PC-9 (cell line): ENCODE measurements around the gene NCOA3. TPM values are rescaled to one million over a fixed set of nuclear protein-coding genes. Genes with fewer than 3 reads are reported as not detected.

ENCODE experiments used
- BruUV-seq: library from RNA; stranded (reverse); fragments of 400-500 nt; replicated peaks from 2 replicates; lab custom pipeline; 2021; lab: Mats Ljungman, UMichigan
- CTCF ChIA-PET: fragments of 300-600 bp; sonication (Branson Sonifier 250); formaldehyde crosslinking; loops from one replicate; lab custom pipeline; 2022; ENCODE audit warnings: antibody characterized with exemption; lab: Charles Lee
- POLR2A ChIA-PET: fragments of 300-600 bp; sonication (Branson Sonifier 250); formaldehyde crosslinking; loops from one replicate; lab custom pipeline; 2022; ENCODE audit warnings: antibody characterized with exemption; ENCODE audit not compliant: unreplicated experiment; lab: Charles Lee
- DNase-seq, 2 experiments: peaks; one replicate each; pipeline versions ENCODE4 v3.0.0 to v3.0.0-alpha.2; 2015 to 2022; ENCODE audit warnings: mixed read lengths in 1 of 2
- H2AFZ ChIP-seq: fragments of 200-600 bp; sonication (generic); 2 replicates; pipeline ENCODE4 v1.8.1; 2017; ENCODE audit warnings: antibody characterized with exemption
- H3F3A ChIP-seq: fragments of 200-600 bp; sonication (generic); 2 replicates; pipeline ENCODE4 v1.8.1; 2017; ENCODE audit warnings: antibody characterized with exemption, mild to moderate bottlenecking, low read depth; ENCODE audit not compliant: insufficient read depth
- H3K27ac ChIP-seq: fragments of 200-600 bp; sonication (generic); 2 replicates; pipeline ENCODE4 v1.6.1; 2016; ENCODE audit warnings: mixed run types
- H3K27me3 ChIP-seq: fragments of 200-600 bp; sonication (generic); 2 replicates; pipeline ENCODE4 v1.6.1; 2016; ENCODE audit warnings: low read depth, mixed run types; ENCODE audit not compliant: insufficient read depth
- H3K36me3 ChIP-seq: fragments of 200-600 bp; sonication (generic); 2 replicates; pipeline ENCODE4 v1.6.1; 2016; ENCODE audit warnings: low read depth, mixed run types
- H3K4me1 ChIP-seq: fragments of 200-600 bp; sonication (generic); replicated peaks from 2 replicates; pipeline ENCODE4 v1.6.1; 2016; ENCODE audit warnings: mixed run types; ENCODE audit not compliant: insufficient read depth
- H3K4me2 ChIP-seq: fragments of 200-600 bp; sonication (generic); 2 replicates; pipeline ENCODE4 v1.6.1; 2017; ENCODE audit warnings: mixed run types
- H3K4me3 ChIP-seq: fragments of 200-600 bp; sonication (generic); 2 replicates; pipeline ENCODE4 v1.6.1; 2016; ENCODE audit warnings: mixed run types
- H3K79me2 ChIP-seq: fragments of 200-600 bp; sonication (generic); 2 replicates; pipeline ENCODE4 v1.6.1; 2017; ENCODE audit warnings: low read depth, mixed run types
- H3K9me2 ChIP-seq: fragments of 200-600 bp; sonication (generic); 2 replicates; pipeline ENCODE4 v1.8.1; 2017; ENCODE audit warnings: mild to moderate bottlenecking; ENCODE audit not compliant: insufficient read depth
- H3K9me3 ChIP-seq: fragments of 200-600 bp; sonication (generic); 2 replicates; pipeline ENCODE4 v1.8.1; 2016; ENCODE audit warnings: low read depth; ENCODE audit not compliant: insufficient read depth
- H4K20me1 ChIP-seq: fragments of 200-600 bp; sonication (generic); 2 replicates; pipeline ENCODE4 v1.8.1; 2017; ENCODE audit not compliant: insufficient read depth
- CTCF ChIP-seq: fragments of 200-600 bp; sonication (generic); conservative IDR thresholded peaks from 2 replicates; pipeline ENCODE4 v1.6.1; 2017; ENCODE audit warnings: mixed run types, antibody characterized with exemption, mild to moderate bottlenecking, moderate library complexity
- EZH2 ChIP-seq: fragments of 200-600 bp; sonication (generic); IDR thresholded peaks from 2 replicates; pipeline ENCODE4 v1.8.0; 2017; ENCODE audit warnings: antibody characterized with exemption, low read depth
- intact Hi-C: fragments of 100-400 bp; cut with micrococcal nuclease; formaldehyde crosslinking; loops from one replicate; pipeline ENCODE4 v1.10.0; 2022; ENCODE audit not compliant: unreplicated experiment
- total RNA-seq: library from RNA; stranded (reverse); gene quantifications from 2 replicates; pipeline ENCODE4 v1.2.3, GENCODE V29; 2021

NCOA3 gene
- total RNA-seq, 1 experiment from 2014 or later, result 78.0 TPM

DNA sequence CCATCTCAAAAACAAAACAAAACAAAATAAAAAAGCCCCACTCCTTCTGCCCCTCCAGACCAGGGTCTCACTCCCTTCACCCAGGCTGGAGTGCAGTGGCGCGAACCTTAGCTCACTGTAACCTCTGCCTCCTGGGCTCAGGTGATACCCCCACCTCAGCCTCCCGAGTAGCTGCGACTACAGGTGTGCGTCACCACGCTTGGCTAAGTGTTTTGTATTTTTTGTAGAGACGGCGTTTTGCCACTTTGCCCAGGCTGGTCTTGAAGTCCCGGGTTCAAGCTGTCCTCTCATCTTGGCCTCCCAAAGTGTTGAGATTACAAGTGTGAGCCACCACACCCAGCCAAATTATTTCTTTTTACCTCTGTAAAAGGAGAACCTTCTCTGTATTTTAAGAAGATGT is 110.1 kb downstream of the NCOA3 start:
- Histone ChIP-seq H3K27me3 (no peaks in the 10 kb centered on the region), H3K79me2 (peaks cover 90% of the 10 kb centered on the region), H3K36me3 (peaks cover 12% of the 10 kb centered on the region; the same call in 1 of the 2 replicates), H3F3A (peaks cover 62% of the 10 kb centered on the region), H2AFZ (no peak overlapping the region), H3K9me2 (no peaks in the 10 kb centered on the region), H3K27ac (no peak overlapping the region; the same call in 1 of the 2 replicates), H3K4me3 (no peak overlapping the region), H4K20me1 (peaks cover 14% of the 10 kb centered on the region; the same call in 1 of the 2 replicates), H3K9me3 (no peaks in the 10 kb centered on the region), H3K4me1 (peaks cover 45% of the 10 kb centered on the region), H3K4me2 (no peak overlapping the region)
- CTCF ChIA-PET, result no interaction called here
- no peak for DNase-seq
- BruUV-seq, result no TSS peak
- intact Hi-C loops, result loop anchor here (5.0 to 10.0 kb wide), 2 partner anchors 34 to 67 kb away; no protein-coding TSS in a partner anchor
- no peak for TF ChIP-seq CTCF
- POLR2A ChIA-PET, result no interaction called here

DNA sequence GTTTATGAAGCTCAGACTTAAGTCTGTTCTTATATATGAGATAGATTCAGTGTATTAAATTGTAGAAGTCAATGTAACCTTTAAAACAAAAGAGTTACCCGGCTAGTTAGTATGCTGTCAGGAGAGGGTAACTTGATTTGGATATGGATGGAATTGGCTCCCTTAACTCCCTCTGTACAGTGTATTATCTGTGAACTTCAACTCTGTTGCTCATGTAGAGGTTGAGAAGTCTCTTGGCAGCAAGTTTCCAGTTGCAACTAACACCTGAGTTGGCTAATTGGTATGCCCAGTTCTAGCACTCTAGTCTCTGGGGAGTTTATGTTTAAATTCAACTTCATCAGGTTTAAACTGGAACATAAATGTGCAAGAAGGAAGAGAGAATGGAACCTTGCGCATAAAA is 111.0 kb downstream of the NCOA3 start:
- TF ChIP-seq CTCF, result no peak
- TF ChIP-seq EZH2, result no peak
- H3K36me3 ChIP-seq, result peaks cover 10% of the 10 kb centered on the region; the same call in 1 of the 2 replicates
- POLR2A ChIA-PET, result no interaction called here
- no peaks in the 10 kb centered on the region for H3K9me3 ChIP-seq
- peaks cover 36% of the 10 kb centered on the region for H3K4me1 ChIP-seq
- no peak overlapping the region for H3K27ac ChIP-seq
- peaks cover 91% of the 10 kb centered on the region for H3K79me2 ChIP-seq
- CTCF ChIA-PET, result interaction anchor here (0.6 kb wide), 2 partner anchors 119 to 675 kb away, joined by 4 to 7 read pairs; no protein-coding TSS in a partner anchor
- H4K20me1 ChIP-seq, result peaks cover 14% of the 10 kb centered on the region; the same call in 1 of the 2 replicates
- H3K27me3 ChIP-seq, result no peaks in the 10 kb centered on the region
- H3K4me3 ChIP-seq, result no peak overlapping the region
- H2AFZ ChIP-seq, result no peak overlapping the region
- H3K4me2 ChIP-seq, result no peak overlapping the region
- no TSS peak for BruUV-seq
- intact Hi-C loops, result loop anchor here (5.0 to 10.0 kb wide), 2 partner anchors 35 to 68 kb away; no protein-coding TSS in a partner anchor
- no peaks in the 10 kb centered on the region for H3K9me2 ChIP-seq
- peaks cover 69% of the 10 kb centered on the region for H3F3A ChIP-seq
- no peak for DNase-seq

- CTCF ChIA-PET, result no interaction called here
- no peak for TF ChIP-seq EZH2
- TF ChIP-seq CTCF, result no peak
- H3K9me2 ChIP-seq, result no peaks in the 10 kb centered on the region
- H3K36me3 ChIP-seq, result peaks cover 3% of the 10 kb centered on the region; the same call in 1 of the 2 replicates
- H3K79me2 ChIP-seq, result peaks cover 89% of the 10 kb centered on the region
- H2AFZ ChIP-seq, result no peak overlapping the region
- H3K4me3 ChIP-seq, result no peak overlapping the region
- H3K9me3 ChIP-seq, result no peaks in the 10 kb centered on the region
- H4K20me1 ChIP-seq, result peaks cover 14% of the 10 kb centered on the region; the same call in 1 of the 2 replicates
- H3K4me1 ChIP-seq, result peaks cover 15% of the 10 kb centered on the region
- POLR2A ChIA-PET, result interaction anchor here (0.6 to 0.7 kb wide), 3 partner anchors 18 to 122 kb away, joined by 3 to 8 read pairs (median 5); no protein-coding TSS in a partner anchor
- H3K27me3 ChIP-seq, result no peaks in the 10 kb centered on the region
- BruUV-seq, result no TSS peak
- no peak for DNase-seq
- no peak overlapping the region; the same call in 1 of the 2 replicates for H3K27ac ChIP-seq
- H3K4me2 ChIP-seq, result no peak overlapping the region
- intact Hi-C loops, result loop anchor here (5.0 to 10.0 kb wide), 2 partner anchors 38 to 70 kb away; no protein-coding TSS in a partner anchor
- peaks cover 75% of the 10 kb centered on the region for H3F3A ChIP-seq
Observed at GRCh38 chr20:47614703-47615309, 113.1 kb downstream of the NCOA3 start.
